Adrenal gland (tissue), 12 donors: Measurements from ENCODE around the gene PPFIA2. TPM values are rescaled to one million over a fixed set of nuclear protein-coding genes. Genes with fewer than 3 reads are reported as not detected.
"Not testable (repeated sequence)": the region's sequence is repeated elsewhere in the genome, so short reads cannot be mapped to it uniquely, and the experiment has no call there.

Source experiments
- DNase-seq, 7 donors: peaks; one replicate each; pipeline ENCODE4 v3.0.0-alpha.2; 2019 to 2020
- H3K27ac ChIP-seq, 5 donors: fragments of 200-600 bp; sonication (generic) in 4 of 5; 1 replicate in 3 of 5; 2 replicates in 2 of 5; pipeline versions ENCODE4 v1.5.1 to v1.8.0; 2016 to 2020; ENCODE audit warnings: mild to moderate bottlenecking in 1 of 5
- H3K27me3 ChIP-seq: fragments of 200-600 bp; 2 replicates; pipeline ENCODE4 v1.8.0; 2021
- H3K36me3 ChIP-seq, 2 donors: fragments of 200-600 bp; replicated peaks in 1 of 2; 1 replicate in 1 of 2; 2 replicates in 1 of 2; pipeline versions ENCODE4 v1.5.1 to v1.8.0; 2018 to 2022
- H3K4me1 ChIP-seq, 2 donors: fragments of 200-600 bp; replicated peaks in 1 of 2; 1 replicate in 1 of 2; 2 replicates in 1 of 2; pipeline versions ENCODE4 v1.5.1 to v1.8.0; 2018 to 2021
- H3K4me3 ChIP-seq, 4 donors: fragments of 200-600 bp; sonication (generic) in 3 of 4; one replicate each; pipeline ENCODE4 v1.5.1; 2016 to 2018
- H3K9me3 ChIP-seq, 3 donors: fragments of 200-600 bp; sonication (generic) in 1 of 3; replicated peaks in 1 of 3; 1 replicate in 2 of 3; 2 replicates in 1 of 3; pipeline versions ENCODE4 v1.5.1 to v1.8.0; 2016 to 2021
- POLR2A ChIP-seq, 2 donors: fragments of 450-650 bp; IDR thresholded peaks; one replicate each; pipeline ENCODE4 v1.6.1; 2017; ENCODE audit warnings: antibody characterized with exemption in 2 of 2, mild to moderate bottlenecking in 2 of 2, moderate library complexity in 1 of 2
- WGBS, 4 donors: extraction: QIAGEN DNeasy Blood & Tissue Kit in 2 of 4; methylation state at CpG; one replicate each; pipeline versions ENCODE4 v1.1.5 to v1.1.7; 2013 to 2017; 5-methylcytosine and 5-hydroxymethylcytosine counted together
- intact Hi-C, 2 donors: fragments of 100-400 bp; cut with DNase I; formaldehyde crosslinking; loops; one replicate each; pipeline versions ENCODE4 v1.14.1 to v1.15.0; 2022 to 2023
- polyA plus RNA-seq, 3 donors: library from polyadenylated mRNA; stranded (reverse); fragments of 200-250 nt in 2 of 3; fragments of 350-450 nt in 1 of 3; fragmentation: Illumina TruSeq in 1 of 3; extraction: RNeasy Lipid Tissue Mini Kit (QIAGEN cat#74804) in 1 of 3; gene quantifications; one replicate each; pipeline ENCODE4 v1.2.3, GENCODE V29; 2013 to 2014
- total RNA-seq, 9 donors: library from RNA; depleted of rRNA in 4 of 9; stranded (reverse); fragments of >200 nt in 4 of 9; fragments of 120-200 nt in 1 of 9; fragmentation: NEBNext Ultra II Directional in 1 of 9; extraction: Animal tissue kit (Norgen Biotek cat#: 25700) in 1 of 9; gene quantifications; one replicate each; pipeline versions ENCODE4 v1.1.0 to v1.2.4, GENCODE V29; 2013 to 2023
- TF ChIP-seq, protein P1 (sequence below), 6 experiments: fragments of 450-650 bp in 4 of 6; fragments of 200-600 bp in 2 of 6; sonication (generic) in 1 of 6; IDR thresholded peaks; 1 replicate in 5 of 6; 2 replicates in 1 of 6; pipeline versions ENCODE4 v1.5.1 to v1.8.0; 2016 to 2021; ENCODE audit warnings: antibody characterized with exemption in 6 of 6, mild to moderate bottlenecking in 2 of 6, moderate library complexity in 1 of 6
- donor health status: healthy with polysubstance abuse.
- donor health status: Bipolar disorder and iron deficiency.
- donor health status: DM: yes; HTN: yes; CAD: no.
- donor health status: DM: no; HTN: no; CAD: no.
- donor health status: DM: no; HTN: no; CAD: no.
- donor health status: DM: yes; HTN: yes; CAD: no.

PPFIA2 gene
- total and polyA plus RNA-seq, 12 donors: 0.35 to 16.4 (median 2.4) TPM

DNA sequence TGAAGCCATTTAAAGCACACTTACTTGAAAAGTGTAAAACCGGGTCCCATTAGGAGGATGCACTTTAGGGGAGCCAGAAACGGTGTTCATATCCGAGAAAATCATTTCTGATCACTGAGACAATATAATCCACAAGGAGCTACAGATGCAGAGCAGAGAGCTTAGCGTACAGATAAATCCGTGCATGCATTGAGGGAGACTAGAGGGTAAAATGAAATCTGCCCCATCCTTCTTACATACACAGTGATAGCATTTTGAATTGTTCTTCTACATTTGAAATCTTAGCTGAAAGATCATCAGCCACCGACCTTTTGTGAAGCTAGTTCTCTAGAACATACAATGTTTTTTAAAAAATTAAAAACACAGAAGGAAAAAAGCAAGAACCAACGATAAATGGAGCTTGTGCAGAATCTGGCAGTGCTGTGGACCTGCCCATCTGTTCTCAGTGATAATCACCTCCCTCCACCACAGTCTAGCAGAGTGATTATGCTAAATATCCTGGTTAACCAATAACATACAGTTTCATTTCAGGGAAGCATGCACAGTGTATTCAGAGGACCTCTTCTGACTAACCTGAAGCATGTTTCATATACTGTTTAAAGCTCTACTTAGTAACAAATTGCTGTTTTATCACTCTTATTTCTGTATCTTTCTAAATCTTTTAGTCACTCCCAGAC, 161.1 kb downstream of the PPFIA2 start:
- Histone ChIP-seq H3K27ac (no peak overlapping the region), H3K27me3 (no peaks in the 10 kb centered on the region), H3K36me3 (no peaks in the 10 kb centered on the region), H3K9me3 (no peaks in the 10 kb centered on the region), H3K4me1 (no peaks in the 10 kb centered on the region), H3K4me3 (no peak overlapping the region)
- WGBS, 4 donors: 48 to 62% (median 60%) methylated on average over 7 of the region's 7 CpGs
- peak in 1 of 7 donors; percentile 61 for DNase-seq
- intact Hi-C loops: no loop called here
- TF ChIP-seq, protein P1, sequence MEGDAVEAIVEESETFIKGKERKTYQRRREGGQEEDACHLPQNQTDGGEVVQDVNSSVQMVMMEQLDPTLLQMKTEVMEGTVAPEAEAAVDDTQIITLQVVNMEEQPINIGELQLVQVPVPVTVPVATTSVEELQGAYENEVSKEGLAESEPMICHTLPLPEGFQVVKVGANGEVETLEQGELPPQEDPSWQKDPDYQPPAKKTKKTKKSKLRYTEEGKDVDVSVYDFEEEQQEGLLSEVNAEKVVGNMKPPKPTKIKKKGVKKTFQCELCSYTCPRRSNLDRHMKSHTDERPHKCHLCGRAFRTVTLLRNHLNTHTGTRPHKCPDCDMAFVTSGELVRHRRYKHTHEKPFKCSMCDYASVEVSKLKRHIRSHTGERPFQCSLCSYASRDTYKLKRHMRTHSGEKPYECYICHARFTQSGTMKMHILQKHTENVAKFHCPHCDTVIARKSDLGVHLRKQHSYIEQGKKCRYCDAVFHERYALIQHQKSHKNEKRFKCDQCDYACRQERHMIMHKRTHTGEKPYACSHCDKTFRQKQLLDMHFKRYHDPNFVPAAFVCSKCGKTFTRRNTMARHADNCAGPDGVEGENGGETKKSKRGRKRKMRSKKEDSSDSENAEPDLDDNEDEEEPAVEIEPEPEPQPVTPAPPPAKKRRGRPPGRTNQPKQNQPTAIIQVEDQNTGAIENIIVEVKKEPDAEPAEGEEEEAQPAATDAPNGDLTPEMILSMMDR (IDR thresholded peaks at IDR 0.05): no peak
- TF ChIP-seq POLR2A (IDR thresholded peaks at IDR 0.05): no peak

DNA sequence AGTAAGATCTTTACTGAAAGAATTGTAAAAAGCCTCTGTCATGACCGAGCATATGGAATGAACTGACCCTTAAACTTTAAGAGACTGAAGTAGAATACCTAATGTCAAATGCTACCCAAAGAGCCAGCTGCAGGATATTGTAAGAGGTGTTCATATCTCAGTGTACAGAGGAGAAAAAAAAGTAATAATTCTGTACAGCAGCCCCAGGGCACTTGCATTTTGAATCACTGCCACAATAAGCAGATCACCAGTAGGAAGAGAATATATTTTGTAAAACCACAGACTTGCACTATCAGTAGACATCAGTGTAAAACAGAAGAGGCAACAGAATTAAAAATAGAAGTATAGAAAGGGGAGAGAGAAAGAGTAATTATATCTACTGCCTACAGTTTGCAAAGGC, 162.6 kb downstream of the PPFIA2 start:
- no peaks in the 10 kb centered on the region for H3K27me3 ChIP-seq
- H3K36me3 ChIP-seq: no peaks in the 10 kb centered on the region
- H3K4me1 ChIP-seq: no peaks in the 10 kb centered on the region
- no peak for DNase-seq
- 40 to 67% (median 59%) methylated on average over 1 of the region's 1 CpG for WGBS, 4 donors
- intact Hi-C loops: no loop called here
- TF ChIP-seq, protein P1 (IDR thresholded peaks at IDR 0.05): no peak
- TF ChIP-seq POLR2A (IDR thresholded peaks at IDR 0.05): no peak
- H3K27ac ChIP-seq: no peak overlapping the region
- H3K9me3 ChIP-seq: no peaks in the 10 kb centered on the region
- H3K4me3 ChIP-seq: no peak overlapping the region

DNA sequence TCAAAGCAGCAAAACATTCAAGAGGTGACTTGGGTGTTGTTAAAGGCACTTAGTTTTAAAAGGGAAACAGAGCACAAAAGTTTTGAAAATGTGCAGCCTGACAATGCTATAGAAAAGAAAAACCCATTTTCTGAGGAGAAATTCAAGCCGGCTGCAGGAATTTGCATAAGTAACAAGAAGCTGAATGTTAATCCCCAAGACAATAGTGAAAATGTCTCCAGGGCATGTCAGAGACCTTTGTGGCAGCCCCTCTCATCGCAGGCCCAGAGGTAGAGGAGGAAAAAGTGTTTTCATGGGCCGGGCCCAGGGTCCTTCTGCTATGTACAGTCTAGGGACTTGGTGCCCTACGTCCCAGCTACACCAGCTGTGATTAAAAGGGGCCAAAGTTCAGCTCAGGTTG, 167.9 kb downstream of the PPFIA2 start:
- WGBS, 4 donors: 75 to 78% (median 75%) methylated on average over 2 to 4 of the region's 4 CpGs
- Histone ChIP-seq H3K27ac (no peak overlapping the region), H3K4me3 (no peak overlapping the region), H3K4me1 (no peaks in the 10 kb centered on the region), H3K9me3 (no peaks in the 10 kb centered on the region), H3K27me3 (no peaks in the 10 kb centered on the region), H3K36me3 (no peaks in the 10 kb centered on the region)
- intact Hi-C loops: no loop called here
- DNase-seq: no peak
- TF ChIP-seq, protein P1 (IDR thresholded peaks at IDR 0.05): no peak
- TF ChIP-seq POLR2A (IDR thresholded peaks at IDR 0.05): no peak

DNA sequence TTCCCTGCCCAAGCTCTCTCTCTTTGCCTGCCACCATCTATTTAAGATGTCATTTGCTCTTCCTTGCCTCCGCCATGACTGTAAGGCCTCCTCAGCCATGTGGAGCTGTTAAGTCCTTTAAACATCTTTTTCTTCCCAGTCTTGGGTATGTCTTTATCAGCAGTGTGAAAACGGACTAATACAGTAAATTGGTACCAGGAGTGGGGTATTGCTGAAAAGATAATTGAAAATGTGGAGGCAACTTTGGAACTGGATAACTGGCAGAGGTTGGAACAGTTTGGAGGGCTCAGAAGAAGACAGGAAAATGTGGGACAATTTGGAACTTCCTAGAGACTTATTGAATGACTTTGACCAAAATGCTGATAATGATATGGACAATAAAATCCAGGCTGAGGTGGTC, 168.4 kb downstream of the PPFIA2 start:
- H3K9me3 ChIP-seq, intact Hi-C loops, H3K36me3 ChIP-seq, H3K27me3 ChIP-seq, H3K4me1 ChIP-seq, H3K27ac ChIP-seq, H3K4me3 ChIP-seq, DNase-seq: not testable (repeated sequence)
- WGBS, 4 donors: 70 to 83% (median 78%) methylated on average over 2 of the region's 2 CpGs
